ENCODE results near the gene DDX46. TPM values are rescaled to one million over a fixed set of nuclear protein-coding genes. Genes with fewer than 3 reads are reported as not detected.

The DDX46 gene
- total and polyA plus RNA-seq, 2 donors (not counting 1 experiment from before 2014, with no cell fraction given), result 15.4 to 80.9 TPM

DNA sequence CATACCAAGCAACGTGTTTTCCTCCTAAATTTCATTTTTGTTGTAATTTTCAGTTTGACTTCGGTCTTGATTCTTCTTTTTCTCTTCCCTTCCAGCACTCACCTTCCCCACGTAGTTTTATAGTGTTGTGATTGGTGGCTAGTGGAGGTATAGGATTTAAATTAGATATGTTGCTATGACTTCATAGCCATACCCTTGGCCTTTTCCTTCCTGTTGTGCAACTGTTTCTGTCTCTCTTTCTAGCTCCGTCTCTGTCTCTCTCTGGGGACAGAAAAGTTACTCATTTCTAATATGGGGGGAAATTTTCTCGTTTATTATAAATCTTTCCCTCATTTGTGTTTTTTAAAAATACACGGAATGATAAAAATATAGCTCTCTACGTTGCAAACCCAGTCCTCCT is 66.6 kb downstream of the DDX46 start:
- no peak overlapping the region for H3K27ac Mint-ChIP-seq
- 86% methylated on average over 1 of the region's 7 CpGs for WGBS (ENCODE audit: insufficient coverage)
- intact Hi-C loops (cut with micrococcal nuclease), result no loop called here
- no peak overlapping the region for H3K27ac ChIP-seq (ENCODE audit: low read length in 2 of 2)
- H3K9ac ChIP-seq (ENCODE audit: low read length), result no peak overlapping the region
- no peaks in the 10 kb centered on the region for H3K4me1 ChIP-seq (ENCODE audit: control insufficient read depth in 2 of 2, insufficient read depth in 2 of 2, low read length in 2 of 2)
- H3K4me1 Mint-ChIP-seq, result peaks cover 5% of the 10 kb centered on the region
- no peaks in the 10 kb centered on the region for H4K20me1 ChIP-seq (ENCODE audit: control insufficient read depth, insufficient read depth, low read length, poor library complexity, severe bottlenecking)
- no peak overlapping the region for H3K4me3 Mint-ChIP-seq
- no peak overlapping the region for H3K4me3 ChIP-seq (ENCODE audit: control extremely low read depth in 1 of 5, extremely low read depth in 1 of 5, insufficient read depth in 1 of 5, low read depth in 2 of 5, low read length in 4 of 5)
- H3K27me3 Mint-ChIP-seq, result no peaks in the 10 kb centered on the region
- ChIA-PET POLR2A (no interaction called here), CTCF (interaction anchor here (1.2 to 1.3 kb wide), 2 partner anchors 26 to 77 kb away, joined by 4 read pairs; no protein-coding TSS in a partner anchor)
- H3K79me2 ChIP-seq (ENCODE audit: control insufficient read depth, insufficient read depth, low read length), result no peaks in the 10 kb centered on the region
- DNase-seq (no peak), ATAC-seq (ENCODE audit: low read depth) (no peak)
- no peaks in the 10 kb centered on the region for H3K9me3 ChIP-seq (ENCODE audit: control extremely low read depth in 1 of 3, control insufficient read depth in 2 of 3, insufficient read depth in 1 of 3, low read length in 2 of 3)
- no peak overlapping the region for H3K4me2 ChIP-seq (replicated peaks; ENCODE audit: low read depth, low read length, poor library complexity, severe bottlenecking)
- TF ChIP-seq CTCF (IDR thresholded peaks at IDR 0.05) (no peak), EZH2 (IDR thresholded peaks at IDR 0.05; ENCODE audit: borderline replicate concordance, insufficient read depth, low read depth, low read length, poor library complexity, severe bottlenecking) (no peak)
- H3K36me3 ChIP-seq (replicated peaks in 1 of 2; ENCODE audit: control extremely low read depth in 1 of 2, control insufficient read depth in 1 of 2, extremely low read depth in 1 of 2, insufficient read depth in 2 of 2, low read length in 1 of 2), result peaks cover 14 to 37% of the 10 kb centered on the region in 2 experiments
- no peaks in the 10 kb centered on the region for H3K27me3 ChIP-seq (replicated peaks in 1 of 4; ENCODE audit: control extremely low read depth in 1 of 4, control insufficient read depth in 3 of 4, insufficient read depth in 4 of 4, low read length in 3 of 4)
- no peaks in the 10 kb centered on the region for H3K9me3 Mint-ChIP-seq (ENCODE audit: insufficient read depth)
- H2AFZ ChIP-seq (ENCODE audit: insufficient read depth, low read depth, low read length, poor library complexity, severe bottlenecking), result no peak overlapping the region

DNA sequence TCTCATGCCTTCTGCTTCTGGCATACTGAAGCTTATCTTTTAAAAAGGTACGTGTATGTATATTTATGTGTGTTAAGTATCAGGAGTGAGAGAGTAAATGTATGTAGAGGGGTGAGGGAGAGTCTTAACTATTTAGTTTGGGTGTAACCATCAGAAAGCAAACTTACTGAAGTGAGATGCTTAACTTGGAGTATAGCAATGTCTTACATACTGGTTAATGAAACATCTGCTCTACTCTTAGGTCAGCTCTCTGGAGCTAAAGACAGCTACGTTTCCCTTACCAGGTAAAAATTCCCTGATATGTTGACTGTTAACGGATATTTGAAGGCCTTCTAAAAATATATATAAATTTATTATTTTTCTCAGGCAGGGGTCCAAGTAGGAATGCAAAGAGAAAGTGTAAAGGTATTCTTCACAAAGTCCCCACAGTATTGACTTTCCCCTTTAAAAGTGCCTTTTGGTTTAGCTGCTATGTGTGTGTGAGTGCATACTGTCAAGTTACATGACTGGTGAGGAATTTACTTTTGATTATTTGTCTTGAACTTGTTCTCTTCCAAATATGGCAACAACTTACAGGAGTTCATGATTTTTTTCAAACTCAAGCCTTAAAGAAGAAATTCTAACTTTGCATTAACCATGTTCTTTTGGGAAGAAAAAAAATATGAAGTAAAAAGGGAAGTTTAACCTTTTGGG is 74.9 kb downstream of the DDX46 start:
- H3K27me3 ChIP-seq (replicated peaks in 1 of 4; ENCODE audit: control extremely low read depth in 1 of 4, control insufficient read depth in 3 of 4, insufficient read depth in 4 of 4, low read length in 3 of 4), result no peaks in the 10 kb centered on the region
- H3K27ac ChIP-seq (ENCODE audit: low read length in 2 of 2), result no peak overlapping the region
- H3K4me1 ChIP-seq (ENCODE audit: control insufficient read depth in 2 of 2, insufficient read depth in 2 of 2, low read length in 2 of 2), result no peaks in the 10 kb centered on the region
- TF ChIP-seq EZH2 (IDR thresholded peaks at IDR 0.05; ENCODE audit: borderline replicate concordance, insufficient read depth, low read depth, low read length, poor library complexity, severe bottlenecking), result no peak
- TF ChIP-seq CTCF (IDR thresholded peaks at IDR 0.05), result no peak
- no peaks in the 10 kb centered on the region for H3K9me3 Mint-ChIP-seq (ENCODE audit: insufficient read depth)
- ATAC-seq (ENCODE audit: low read depth) (no peak), DNase-seq (no peak)
- H3K36me3 ChIP-seq (replicated peaks in 1 of 2; ENCODE audit: control extremely low read depth in 1 of 2, control insufficient read depth in 1 of 2, extremely low read depth in 1 of 2, insufficient read depth in 2 of 2, low read length in 1 of 2), result peaks cover 2 to 9% of the 10 kb centered on the region in 2 experiments
- CTCF ChIA-PET, result no interaction called here
- H3K79me2 ChIP-seq (ENCODE audit: control insufficient read depth, insufficient read depth, low read length), result no peaks in the 10 kb centered on the region
- H3K4me2 ChIP-seq (replicated peaks; ENCODE audit: low read depth, low read length, poor library complexity, severe bottlenecking), result no peak overlapping the region
- no peaks in the 10 kb centered on the region for H3K9me3 ChIP-seq (ENCODE audit: control extremely low read depth in 1 of 3, control insufficient read depth in 2 of 3, insufficient read depth in 1 of 3, low read length in 2 of 3)
- no CpG with 5 or more reads among the region's 3 CpGs for WGBS (ENCODE audit: insufficient coverage)
- H2AFZ ChIP-seq (ENCODE audit: insufficient read depth, low read depth, low read length, poor library complexity, severe bottlenecking), result no peak overlapping the region
- POLR2A ChIA-PET, result interaction anchor here (0.5 kb wide), 1 partner anchor 20 kb away, joined by 6 read pairs; no protein-coding TSS in a partner anchor
- H3K27me3 Mint-ChIP-seq, result no peaks in the 10 kb centered on the region
- H3K27ac Mint-ChIP-seq, result no peak overlapping the region
- H3K4me3 ChIP-seq (ENCODE audit: control extremely low read depth in 1 of 5, extremely low read depth in 1 of 5, insufficient read depth in 1 of 5, low read depth in 2 of 5, low read length in 4 of 5), result no peak overlapping the region
- no peak overlapping the region for H3K9ac ChIP-seq (ENCODE audit: low read length)
- no peaks in the 10 kb centered on the region for H3K4me1 Mint-ChIP-seq
- H3K4me3 Mint-ChIP-seq, result no peak overlapping the region
- H4K20me1 ChIP-seq (ENCODE audit: control insufficient read depth, insufficient read depth, low read length, poor library complexity, severe bottlenecking), result no peaks in the 10 kb centered on the region
- intact Hi-C loops (cut with micrococcal nuclease), result no loop called here
